GM21528 (cell line): Measurements from ENCODE around the gene STX8.

Experiments
- ATAC-seq: cut with Tn5 transposase; IDR thresholded peaks from one replicate; pipeline ENCODE4 v1.9.1; 2021; ENCODE audit warnings: mild to moderate bottlenecking, moderate library complexity; ENCODE audit not compliant: unreplicated experiment, low FRiP score

The STX8 gene

DNA sequence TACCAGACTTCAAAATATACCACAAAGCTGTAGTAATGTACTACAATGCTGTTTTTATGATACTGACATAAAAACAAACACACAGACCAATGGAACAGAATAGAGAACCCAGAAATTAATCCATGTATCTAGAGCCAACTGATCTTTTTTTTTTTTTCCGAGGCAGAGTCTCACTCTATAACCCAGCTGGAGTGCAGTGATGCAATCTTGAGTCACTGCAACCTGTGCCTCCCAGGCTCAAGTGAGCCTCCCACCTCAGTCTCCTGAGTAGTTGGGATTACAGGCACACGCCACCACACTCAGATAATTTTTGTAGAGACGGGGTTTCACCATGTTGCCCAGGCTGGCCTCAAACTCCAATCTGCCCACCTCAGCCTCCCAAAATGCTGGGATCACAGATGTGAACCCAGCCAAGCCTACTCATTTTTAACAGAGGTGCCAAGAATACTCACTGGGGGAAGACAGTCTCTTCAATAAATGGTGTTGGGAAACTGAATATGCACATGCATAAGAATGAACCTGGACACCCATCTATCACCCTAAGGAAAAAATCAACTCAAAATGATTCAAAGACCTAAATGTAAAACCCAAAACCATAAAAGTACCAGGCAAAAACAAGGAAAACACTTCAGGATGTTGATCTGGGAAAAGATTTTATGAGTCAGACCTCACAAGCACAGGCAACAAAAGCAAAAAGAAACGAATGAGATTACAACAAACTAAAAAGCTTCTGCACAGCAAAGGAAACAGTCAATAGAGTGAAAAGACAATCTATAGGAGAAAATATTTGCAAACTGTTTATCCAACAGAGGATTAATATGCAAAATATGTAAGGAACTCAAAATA is 63.1 kb downstream of the STX8 start:
- ATAC-seq, result no peak

- ATAC-seq, result no peak
Measured at GRCh38 chr17:9509236-9509816, 66.3 kb downstream of the STX8 start.

GRCh38 chr17:9499041-9499440 is 76.6 kb downstream of the STX8 start:
- no peak for ATAC-seq

- no peak for ATAC-seq
Measured at GRCh38 chr17:9498490-9498889, 77.1 kb downstream of the STX8 start.

DNA sequence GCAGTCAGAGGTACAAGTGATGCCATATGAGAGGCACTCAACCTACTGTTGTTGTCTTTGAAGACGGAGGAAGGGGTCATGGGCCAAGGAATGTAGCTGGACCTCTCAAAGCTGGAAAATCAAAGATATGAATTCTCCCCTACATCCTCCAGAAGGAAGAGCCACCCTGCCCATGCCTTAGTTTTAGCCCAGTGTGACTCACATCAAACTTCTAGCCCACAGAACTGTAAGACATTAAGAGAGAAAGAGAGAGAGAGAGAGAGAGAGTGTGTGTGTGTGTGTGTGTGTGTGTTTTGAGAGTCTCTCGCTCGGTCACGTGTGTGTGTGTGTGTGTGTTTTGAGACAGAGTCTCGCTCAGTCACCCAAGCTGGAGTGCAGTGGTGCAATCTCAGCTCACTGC is 87.1 kb downstream of the STX8 start:
- no peak for ATAC-seq

GRCh38 chr17:9487406-9487805 is 88.2 kb downstream of the STX8 start:
- no peak for ATAC-seq

GRCh38 chr17:9484789-9485188 is 90.8 kb downstream of the STX8 start:
- ATAC-seq, result no peak

DNA sequence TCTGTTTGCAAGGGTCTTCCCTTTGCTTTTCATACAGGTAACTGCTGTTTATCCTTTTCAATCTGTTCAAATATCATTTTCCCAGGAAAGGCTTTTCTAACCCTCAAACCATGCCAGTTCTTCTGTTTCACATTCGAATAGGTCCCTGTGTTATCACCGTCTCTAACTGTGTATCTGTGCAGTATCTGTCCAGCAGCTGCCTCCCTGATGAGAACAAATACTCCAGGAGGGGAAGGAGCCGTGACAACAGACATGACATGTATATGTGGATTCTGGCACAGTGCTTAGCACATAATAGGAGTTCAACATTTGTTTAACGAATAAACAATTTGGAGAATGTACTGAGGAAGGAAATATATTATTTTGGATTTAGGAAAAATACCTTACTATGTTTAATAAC is 95.7 kb downstream of the STX8 start:
- ATAC-seq, result no peak

DNA sequence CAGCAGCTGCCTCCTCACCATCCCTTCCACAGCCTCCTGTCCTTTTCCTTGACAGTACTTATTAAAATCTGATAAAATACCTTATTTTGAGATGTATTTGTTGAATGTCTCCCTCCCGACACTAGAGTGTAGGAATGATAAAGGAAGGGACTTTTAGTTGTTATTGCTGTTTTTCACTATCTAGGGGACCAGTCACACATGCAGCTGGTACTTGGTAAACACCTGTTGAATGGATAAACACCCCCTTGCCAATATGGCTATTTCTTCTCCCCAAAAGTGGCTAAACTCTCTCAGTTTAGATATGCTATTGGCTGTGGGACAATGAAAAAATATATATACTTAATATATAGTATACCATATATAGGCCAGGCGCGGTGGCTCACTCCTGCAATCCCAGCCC is 96.7 kb downstream of the STX8 start:
- no peak for ATAC-seq

DNA sequence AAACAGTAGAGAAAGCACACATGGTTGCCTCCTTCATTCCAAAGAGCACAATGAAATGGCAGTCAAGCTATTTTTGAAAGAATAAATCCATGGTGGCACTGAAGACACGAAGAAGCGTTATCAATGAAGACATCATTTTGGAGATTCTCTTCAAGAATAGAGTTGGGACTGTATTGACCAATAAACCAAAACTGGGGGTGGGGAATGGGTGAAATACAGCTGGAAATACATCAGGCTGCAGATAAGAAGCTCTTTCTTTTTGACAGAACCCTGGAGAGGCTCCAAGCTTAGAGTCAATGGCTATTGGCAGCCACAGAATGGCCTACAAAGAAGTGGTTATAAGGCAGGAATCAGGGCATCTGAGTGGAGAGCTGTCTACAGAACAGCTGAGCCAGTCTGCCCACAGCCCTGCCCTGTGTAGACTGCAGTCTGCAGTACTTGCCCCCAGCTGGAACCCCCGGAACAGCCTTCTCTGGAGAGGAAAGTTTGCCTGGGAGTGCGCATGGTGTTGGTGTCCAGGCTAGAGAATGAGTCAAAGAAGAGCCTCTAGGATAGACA is 100.4 kb downstream of the STX8 start:
- ATAC-seq, result no peak

DNA sequence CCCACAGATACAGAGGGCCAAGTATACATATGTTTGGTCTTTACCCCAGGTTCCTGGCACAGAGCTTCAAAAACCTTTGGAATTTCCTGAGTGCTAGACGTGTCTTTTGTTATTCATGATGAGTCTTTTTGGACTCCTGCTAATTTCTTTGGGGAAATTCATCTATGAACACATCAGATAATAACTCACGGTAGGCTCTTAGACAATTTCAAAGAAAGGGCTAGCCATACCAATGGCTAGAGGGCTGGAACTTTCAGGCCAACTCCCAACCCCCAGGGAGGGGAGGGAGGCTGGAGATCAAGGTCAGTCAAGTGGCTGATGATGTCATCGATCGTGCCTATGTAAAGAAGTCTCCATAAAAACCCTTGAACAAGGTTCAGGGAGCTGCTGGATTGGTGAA is 101.9 kb downstream of the STX8 start:
- no peak for ATAC-seq

GRCh38 chr17:9472541-9472940 is 103.1 kb downstream of the STX8 start:
- no peak for ATAC-seq

GRCh38 chr17:9472094-9472493 is 103.5 kb downstream of the STX8 start:
- no peak for ATAC-seq

- no peak for ATAC-seq
Measured at GRCh38 chr17:9470171-9470570, 105.4 kb downstream of the STX8 start.

DNA sequence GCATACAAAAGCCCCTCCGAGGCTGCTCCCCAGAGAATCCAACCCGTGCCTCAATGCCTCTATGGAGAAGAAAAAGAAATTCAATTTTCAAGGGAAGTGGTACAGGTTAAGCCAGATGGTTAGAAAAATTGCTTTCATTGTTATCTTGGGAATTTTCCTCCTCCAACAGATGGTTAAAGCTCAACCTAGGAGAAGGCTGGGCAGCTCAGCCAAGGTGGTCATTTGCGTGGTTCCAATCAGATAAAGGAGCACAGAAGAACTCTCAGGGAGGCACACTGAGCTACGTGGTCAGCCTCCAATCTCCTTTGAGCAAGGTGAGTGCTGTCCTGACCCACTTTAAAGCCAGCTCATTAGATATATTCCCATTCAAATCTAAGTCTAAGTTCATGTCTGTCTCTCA is 106.7 kb downstream of the STX8 start:
- ATAC-seq, result no peak

DNA sequence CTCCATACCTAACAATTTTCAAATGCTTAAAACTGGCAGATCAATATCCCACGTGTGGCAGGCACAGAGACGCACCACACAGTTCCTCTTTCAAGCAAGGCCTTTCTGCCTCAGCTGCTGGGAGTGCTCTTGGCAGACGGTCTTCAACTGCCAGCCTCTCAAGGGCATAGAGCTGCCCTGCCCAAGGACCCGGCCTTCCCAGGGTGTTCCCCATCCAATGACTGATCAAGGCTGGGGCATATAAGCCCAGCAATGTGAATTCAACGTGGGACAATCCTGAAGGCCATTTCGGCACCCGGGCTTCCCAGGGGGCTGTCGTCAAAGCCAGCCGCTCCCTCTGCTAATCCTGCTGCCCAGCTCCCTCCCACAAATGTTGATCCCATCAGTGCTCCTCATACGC is 107.1 kb downstream of the STX8 start:
- ATAC-seq, result no peak

DNA sequence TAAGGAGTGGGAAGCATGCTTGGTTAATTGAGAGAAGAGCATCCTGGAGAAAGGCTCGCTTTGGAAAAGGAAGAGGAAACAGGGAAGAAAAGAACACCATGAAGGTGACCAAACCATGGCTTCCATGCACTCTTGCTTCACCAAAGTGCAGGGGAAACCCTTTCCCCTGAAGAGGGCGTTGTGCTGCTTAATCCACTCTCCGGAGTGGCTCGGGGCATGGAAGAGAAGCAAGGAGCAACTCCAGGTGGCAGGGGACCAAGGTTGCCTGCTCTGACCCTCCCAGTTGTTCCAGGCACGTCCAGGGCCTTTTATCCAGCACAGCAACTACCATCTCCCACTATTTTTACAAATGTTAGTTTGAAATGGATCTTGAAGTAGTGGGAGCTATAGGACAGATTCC is 108.1 kb downstream of the STX8 start:
- ATAC-seq, result no peak

DNA sequence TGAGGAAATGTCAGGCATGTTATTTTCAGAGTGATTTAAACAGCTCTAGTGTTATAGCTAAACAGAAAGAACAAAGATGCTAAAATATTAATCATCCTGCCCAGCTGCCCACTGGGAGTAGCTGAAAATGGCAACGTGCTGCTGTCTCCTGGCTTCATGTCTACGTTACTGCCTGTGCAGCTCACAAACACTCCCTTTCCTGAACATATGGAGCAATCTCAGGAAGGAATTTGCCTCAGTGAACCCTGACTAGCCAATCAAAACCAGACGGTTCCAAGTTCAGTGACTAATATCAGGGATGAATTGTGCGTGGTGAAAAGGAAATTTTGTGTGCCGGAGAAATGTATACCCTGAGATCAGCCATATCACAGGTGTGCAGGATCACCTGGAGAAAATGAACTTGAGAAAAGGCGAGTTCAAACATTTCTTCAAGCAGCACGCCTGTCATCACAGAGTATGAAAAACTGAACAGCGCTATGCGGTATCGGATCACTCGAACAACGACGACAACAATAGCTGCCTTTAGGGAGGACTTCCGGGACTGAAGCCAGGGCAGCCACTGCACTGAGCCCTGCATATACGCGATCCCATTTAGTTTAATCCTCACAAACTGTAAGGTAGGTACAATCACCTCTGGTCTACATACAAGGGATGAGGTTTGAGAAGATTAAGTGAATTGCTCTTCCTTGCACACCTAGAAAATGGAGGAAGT is 110.3 kb downstream of the STX8 start:
- ATAC-seq, result no peak

- no peak for ATAC-seq
Measured at GRCh38 chr17:9457005-9457404, 118.6 kb downstream of the STX8 start.

DNA sequence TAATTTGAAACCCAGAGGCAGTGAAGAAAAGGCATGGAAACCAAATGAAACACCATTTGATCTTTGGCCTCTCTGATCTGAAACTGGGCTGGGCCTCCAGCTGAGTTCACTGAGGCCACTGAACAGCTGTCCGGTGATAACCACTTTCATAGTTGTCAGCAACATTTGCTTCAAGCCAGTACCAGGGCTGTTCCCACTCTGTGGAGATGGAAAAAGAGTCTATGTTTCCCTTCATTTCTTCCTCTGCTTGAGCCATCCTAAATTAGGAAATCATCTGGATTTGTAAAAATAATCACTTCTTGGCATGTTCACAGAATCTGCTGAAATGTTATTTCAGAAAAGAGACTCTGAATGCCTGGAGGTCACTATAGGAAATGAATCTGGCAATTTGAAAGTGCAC is 119.3 kb downstream of the STX8 start:
- ATAC-seq, result no peak

DNA sequence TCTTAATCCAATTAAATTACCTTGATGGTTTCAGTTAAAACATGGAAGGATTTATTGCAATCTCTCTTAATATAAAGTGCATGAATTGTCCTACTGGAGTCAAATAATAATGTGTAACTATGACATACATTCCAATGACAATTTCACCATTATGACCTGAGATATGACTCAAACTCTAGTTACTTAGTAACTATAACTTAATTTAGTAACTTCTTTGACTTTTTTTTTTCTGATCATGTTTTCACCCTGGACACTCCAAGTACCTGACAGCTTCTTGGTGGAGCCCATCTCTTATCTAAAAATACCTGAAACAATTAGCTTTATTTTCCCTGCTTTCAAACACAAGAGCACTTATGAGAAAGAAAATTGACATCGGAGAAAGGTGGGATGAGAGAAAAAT is 123.7 kb downstream of the STX8 start:
- no peak for ATAC-seq
